Measurements from ENCODE around the gene ARHGAP26. TPM values are rescaled to one million over a fixed set of nuclear protein-coding genes. Genes with fewer than 3 reads are reported as not detected.

The ARHGAP26 gene
- total RNA-seq, 2 donors from 2014 or later: 27.5 to 80.7 TPM

- Histone ChIP-seq H3K4me1 (ENCODE audit: control insufficient read depth in 1 of 2, low read depth in 2 of 2) (peaks cover 34 to 64% of the 10 kb centered on the region in 2 donors), H3K36me3 (no peaks in the 10 kb centered on the region), H3K27ac (no peak overlapping the region), H3K27me3 (replicated peaks; ENCODE audit: insufficient read depth) (no peaks in the 10 kb centered on the region), H3K4me3 (no peak overlapping the region), H3K9me3 (no peaks in the 10 kb centered on the region)
- DNase-seq (ENCODE audit: low spot score): no peak
- TF ChIP-seq CTCF (IDR thresholded peaks at IDR 0.05): no peak
- ATAC-seq (ENCODE audit: insufficient number of reproducible peaks, low FRiP score, low read depth): no peak
These were observed 40.6 kb downstream of the ARHGAP26 start for GRCh38 chr5:142810743-142811290.

- DNase-seq (ENCODE audit: low spot score) (no peak), ATAC-seq (ENCODE audit: insufficient number of reproducible peaks, low FRiP score, low read depth) (no peak)
- Histone ChIP-seq H3K9me3 (no peaks in the 10 kb centered on the region), H3K4me3 (no peak overlapping the region), H3K4me1 (ENCODE audit: control insufficient read depth in 1 of 2, low read depth in 2 of 2) (peaks cover 39 to 64% of the 10 kb centered on the region in 2 donors), H3K27ac (no peak overlapping the region), H3K27me3 (replicated peaks; ENCODE audit: insufficient read depth) (no peaks in the 10 kb centered on the region), H3K36me3 (no peaks in the 10 kb centered on the region)
- no peak for TF ChIP-seq CTCF (IDR thresholded peaks at IDR 0.05)
These were observed 41.8 kb downstream of the ARHGAP26 start for GRCh38 chr5:142811866-142812557.

GRCh38 chr5:142813220-142813619, 43.0 kb downstream of the ARHGAP26 start:
- DNase-seq (ENCODE audit: low spot score) (no peak), ATAC-seq (ENCODE audit: insufficient number of reproducible peaks, low FRiP score, low read depth) (no peak)
- Histone ChIP-seq H3K36me3 (no peaks in the 10 kb centered on the region), H3K27ac (peak overlapping the region in 1 of 2 donors; percentile 23), H3K27me3 (replicated peaks; ENCODE audit: insufficient read depth) (no peaks in the 10 kb centered on the region), H3K4me1 (ENCODE audit: control insufficient read depth in 1 of 2, low read depth in 2 of 2) (peaks cover 46 to 66% of the 10 kb centered on the region in 2 donors), H3K9me3 (no peaks in the 10 kb centered on the region), H3K4me3 (no peak overlapping the region)
- no peak for TF ChIP-seq CTCF (IDR thresholded peaks at IDR 0.05)

GRCh38 chr5:142814122-142814521, 43.9 kb downstream of the ARHGAP26 start:
- no peak for ATAC-seq (ENCODE audit: insufficient number of reproducible peaks, low FRiP score, low read depth)
- Histone ChIP-seq H3K9me3 (no peaks in the 10 kb centered on the region), H3K27ac (peak overlapping the region in 1 of 2 donors; percentile 23), H3K4me1 (ENCODE audit: control insufficient read depth in 1 of 2, low read depth in 2 of 2) (peaks cover 55 to 75% of the 10 kb centered on the region in 2 donors), H3K36me3 (no peaks in the 10 kb centered on the region), H3K4me3 (no peak overlapping the region), H3K27me3 (replicated peaks; ENCODE audit: insufficient read depth) (no peaks in the 10 kb centered on the region)
- no peak for TF ChIP-seq CTCF (IDR thresholded peaks at IDR 0.05)
- no peak for DNase-seq (ENCODE audit: low spot score)

GRCh38 chr5:142815469-142815868, 45.3 kb downstream of the ARHGAP26 start:
- ATAC-seq (ENCODE audit: insufficient number of reproducible peaks, low FRiP score, low read depth): no peak
- H3K36me3 ChIP-seq: no peaks in the 10 kb centered on the region
- no peak for TF ChIP-seq CTCF (IDR thresholded peaks at IDR 0.05)
- DNase-seq (ENCODE audit: low spot score): no peak
- no peak overlapping the region for H3K27ac ChIP-seq
- H3K27me3 ChIP-seq (replicated peaks; ENCODE audit: insufficient read depth): no peaks in the 10 kb centered on the region
- no peak overlapping the region for H3K4me3 ChIP-seq
- H3K9me3 ChIP-seq: no peaks in the 10 kb centered on the region
- H3K4me1 ChIP-seq (ENCODE audit: control insufficient read depth in 1 of 2, low read depth in 2 of 2): peaks cover 59 to 81% of the 10 kb centered on the region in 2 donors

Measured in thoracic aorta (tissue), 2 donors.